ENCODE data around the gene ACOXL. TPM values are rescaled to one million over a fixed set of nuclear protein-coding genes. Genes with fewer than 3 reads are reported as not detected.
A peak's percentile ranks its signal among the peaks of the same experiment; 100 is the strongest.

Gene ACOXL
- total and polyA plus RNA-seq, 3 experiments from 2014 or later = 0.27 TPM; not detected in 2

DNA sequence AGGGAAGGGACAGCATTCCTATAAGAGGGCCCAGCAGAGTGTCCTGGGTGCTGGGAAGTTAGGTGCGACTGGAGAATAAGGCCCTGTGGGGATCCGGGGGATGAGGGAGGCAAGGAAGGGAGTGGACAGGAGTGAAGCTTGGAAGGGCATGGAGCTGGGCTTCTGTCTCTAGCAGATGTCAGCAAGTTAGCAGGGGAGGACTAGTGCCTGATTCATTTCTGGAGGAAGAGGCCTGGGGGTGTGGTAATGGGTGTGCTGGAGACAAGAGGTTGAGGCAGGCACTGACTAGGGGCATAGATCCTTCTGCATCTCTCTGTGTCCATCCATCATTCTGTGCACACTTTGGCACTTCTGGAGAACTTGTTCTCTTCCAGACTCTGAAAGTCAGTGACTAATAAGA is 134.7 kb downstream of the ACOXL start:
- POLR2A ChIA-PET = no interaction called here
- no peak overlapping the region for H3K4me3 ChIP-seq (ENCODE audit: low read length)
- peak overlapping the region in 1 of 8 donors; percentile 15 for H3K27ac Mint-ChIP-seq
- H3K4me3 Mint-ChIP-seq = no peak overlapping the region
- H3K27ac ChIP-seq (ENCODE audit: low read depth, low read length) = no peak overlapping the region
- no peak for DNase-seq
- no peaks in the 10 kb centered on the region for H3K36me3 ChIP-seq (ENCODE audit: insufficient read depth, low read length)
- H3K27me3 Mint-ChIP-seq = peaks cover 0 to 2% of the 10 kb centered on the region in 2 donors
- peaks cover 14 to 24% (median 15%) of the 10 kb centered on the region in 3 donors for H3K4me1 Mint-ChIP-seq
- no peaks in the 10 kb centered on the region for H3K36me3 Mint-ChIP-seq
- H3K27me3 ChIP-seq (ENCODE audit: insufficient read depth, low read length, poor library complexity, severe bottlenecking) = no peaks in the 10 kb centered on the region
- no peaks in the 10 kb centered on the region for H3K9me3 ChIP-seq (ENCODE audit: low read length)
- H3K9me3 Mint-ChIP-seq = no peaks in the 10 kb centered on the region
- CTCF ChIA-PET = no interaction called here
- peaks cover 10% of the 10 kb centered on the region for H3K4me1 ChIP-seq (ENCODE audit: insufficient read depth, low read length)

DNA sequence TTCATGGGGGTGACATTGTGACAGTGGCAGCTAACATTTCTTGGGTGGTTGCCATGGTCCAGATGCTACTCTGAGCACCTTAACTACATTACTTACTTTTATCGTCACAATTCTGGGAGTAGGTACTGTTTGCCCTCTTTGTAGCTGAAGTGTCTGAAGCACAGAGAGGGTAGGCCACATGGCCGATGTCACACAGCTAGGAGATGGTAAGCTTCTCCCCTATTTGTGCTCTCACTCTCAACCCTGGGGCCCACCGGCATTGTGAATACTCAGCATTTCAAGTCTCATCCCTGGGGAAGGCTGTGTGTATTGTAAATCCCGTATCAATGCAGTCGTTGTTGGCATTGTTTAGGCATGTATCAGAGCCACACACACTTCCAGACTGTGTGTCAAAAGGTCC is 136.6 kb downstream of the ACOXL start:
- Histone ChIP-seq H3K4me3 (ENCODE audit: low read length) (no peak overlapping the region), H3K36me3 (ENCODE audit: insufficient read depth, low read length) (no peaks in the 10 kb centered on the region), H3K4me1 (ENCODE audit: insufficient read depth, low read length) (peaks cover 10% of the 10 kb centered on the region), H3K9me3 (ENCODE audit: low read length) (no peaks in the 10 kb centered on the region), H3K27me3 (ENCODE audit: insufficient read depth, low read length, poor library complexity, severe bottlenecking) (no peaks in the 10 kb centered on the region), H3K27ac (ENCODE audit: low read depth, low read length) (no peak overlapping the region)
- Mint-ChIP-seq H3K36me3 (no peaks in the 10 kb centered on the region), H3K27ac (no peak overlapping the region), H3K27me3 (peaks cover 0 to 2% of the 10 kb centered on the region in 2 donors), H3K4me1 (peaks cover 14 to 24% (median 15%) of the 10 kb centered on the region in 3 donors), H3K9me3 (no peaks in the 10 kb centered on the region), H3K4me3 (no peak overlapping the region)
- ChIA-PET POLR2A (no interaction called here), CTCF (interaction anchor here (0.9 kb wide), 1 partner anchor 8 kb away, joined by 3 read pairs; no protein-coding TSS in a partner anchor)
- DNase-seq = no peak

DNA sequence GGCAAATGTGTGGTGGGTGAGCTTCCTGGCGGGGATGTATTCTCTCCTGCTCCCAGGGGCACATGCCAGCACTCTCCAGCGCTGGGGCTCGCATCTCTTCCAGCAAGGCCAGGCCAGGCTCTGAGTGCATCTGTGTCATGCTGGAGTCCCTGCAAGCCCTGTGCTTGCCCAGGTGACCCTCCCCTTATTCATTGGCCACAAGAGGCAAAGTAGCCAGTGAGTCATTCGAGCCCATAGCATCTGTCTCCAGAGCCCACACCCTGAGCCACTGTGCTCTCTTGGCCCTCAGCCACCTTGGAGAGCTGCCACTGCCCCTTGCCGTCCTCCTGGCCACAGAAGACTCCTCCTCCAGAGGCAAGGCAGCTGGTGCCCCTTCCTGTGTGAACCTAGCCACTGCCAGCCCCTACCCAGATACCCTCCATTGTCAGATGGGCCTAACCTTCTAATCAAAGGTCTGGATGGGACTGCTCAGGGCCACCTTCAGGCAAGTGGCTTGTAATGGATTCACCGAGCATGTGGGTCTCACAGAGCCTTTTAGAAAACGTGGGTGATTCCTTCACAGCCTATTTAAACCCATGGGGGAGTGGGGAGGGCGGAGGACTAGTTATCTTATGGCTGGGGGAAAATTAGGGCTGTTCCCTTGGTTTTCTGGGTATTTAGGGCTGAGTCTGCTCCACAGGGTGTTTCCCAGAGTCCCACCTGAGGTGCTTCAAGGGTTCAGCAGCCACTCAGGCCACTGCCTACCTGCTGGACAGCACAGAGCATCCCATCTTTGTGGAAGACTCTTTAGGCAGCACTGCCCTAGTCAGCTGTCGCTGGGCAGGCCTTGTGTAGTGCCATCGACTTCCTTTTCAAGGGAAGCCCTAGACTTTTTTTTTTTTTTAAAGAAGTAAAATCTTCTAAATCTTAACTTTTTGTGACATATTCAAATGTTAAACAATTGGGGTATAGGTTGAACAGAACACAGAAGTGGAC is 137.4 kb downstream of the ACOXL start:
- peaks cover 0 to 2% of the 10 kb centered on the region in 2 donors for H3K27me3 Mint-ChIP-seq
- no peaks in the 10 kb centered on the region for H3K36me3 ChIP-seq (ENCODE audit: insufficient read depth, low read length)
- peaks cover 14 to 23% (median 15%) of the 10 kb centered on the region in 3 donors for H3K4me1 Mint-ChIP-seq
- H3K4me1 ChIP-seq (ENCODE audit: insufficient read depth, low read length) = peaks cover 10% of the 10 kb centered on the region
- no peaks in the 10 kb centered on the region for H3K36me3 Mint-ChIP-seq
- H3K9me3 Mint-ChIP-seq = no peaks in the 10 kb centered on the region
- H3K9me3 ChIP-seq (ENCODE audit: low read length) = no peaks in the 10 kb centered on the region
- no peak overlapping the region for H3K4me3 ChIP-seq (ENCODE audit: low read length)
- DNase-seq = no peak
- ChIA-PET POLR2A (no interaction called here), CTCF (interaction anchor here (0.9 kb wide), 1 partner anchor 9 kb away, joined by 3 read pairs; no protein-coding TSS in a partner anchor)
- peak overlapping the region in 1 of 8 donors; percentile 39 for H3K27ac Mint-ChIP-seq
- H3K4me3 Mint-ChIP-seq = no peak overlapping the region
- no peaks in the 10 kb centered on the region for H3K27me3 ChIP-seq (ENCODE audit: insufficient read depth, low read length, poor library complexity, severe bottlenecking)
- no peak overlapping the region for H3K27ac ChIP-seq (ENCODE audit: low read depth, low read length)

DNA sequence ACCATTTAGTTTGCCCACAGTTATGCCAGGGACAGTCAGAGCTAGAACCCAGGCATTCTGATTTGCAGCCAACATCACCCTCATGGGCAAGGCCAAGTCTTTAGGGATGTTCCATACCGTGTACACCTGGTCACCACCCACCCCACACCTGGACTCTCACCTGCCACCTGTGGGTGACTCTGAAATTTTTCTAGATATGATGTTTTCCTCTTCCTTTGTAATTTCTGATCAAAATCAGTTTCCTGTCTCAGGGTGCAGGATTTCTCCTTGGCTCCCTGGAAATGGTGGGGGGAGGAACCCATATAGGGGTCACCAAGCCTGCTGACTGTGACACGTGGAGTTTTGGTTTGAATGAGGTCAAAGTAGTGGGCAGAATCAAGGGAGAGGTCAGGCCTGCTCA is 138.2 kb downstream of the ACOXL start:
- ChIA-PET CTCF (interaction anchor here (1.3 kb wide), 1 partner anchor 8 kb away, joined by 3 read pairs; no protein-coding TSS in a partner anchor), POLR2A (no interaction called here)
- Mint-ChIP-seq H3K4me1 (peaks cover 8 to 16% (median 8%) of the 10 kb centered on the region in 3 donors), H3K27me3 (peaks cover 0 to 2% of the 10 kb centered on the region in 2 donors), H3K36me3 (no peaks in the 10 kb centered on the region), H3K27ac (no peak overlapping the region), H3K9me3 (no peaks in the 10 kb centered on the region), H3K4me3 (no peak overlapping the region)
- Histone ChIP-seq H3K27me3 (ENCODE audit: insufficient read depth, low read length, poor library complexity, severe bottlenecking) (no peaks in the 10 kb centered on the region), H3K9me3 (ENCODE audit: low read length) (no peaks in the 10 kb centered on the region), H3K27ac (ENCODE audit: low read depth, low read length) (no peak overlapping the region), H3K36me3 (ENCODE audit: insufficient read depth, low read length) (no peaks in the 10 kb centered on the region), H3K4me3 (ENCODE audit: low read length) (no peak overlapping the region), H3K4me1 (ENCODE audit: insufficient read depth, low read length) (peaks cover 3% of the 10 kb centered on the region)
- no peak for DNase-seq

DNA sequence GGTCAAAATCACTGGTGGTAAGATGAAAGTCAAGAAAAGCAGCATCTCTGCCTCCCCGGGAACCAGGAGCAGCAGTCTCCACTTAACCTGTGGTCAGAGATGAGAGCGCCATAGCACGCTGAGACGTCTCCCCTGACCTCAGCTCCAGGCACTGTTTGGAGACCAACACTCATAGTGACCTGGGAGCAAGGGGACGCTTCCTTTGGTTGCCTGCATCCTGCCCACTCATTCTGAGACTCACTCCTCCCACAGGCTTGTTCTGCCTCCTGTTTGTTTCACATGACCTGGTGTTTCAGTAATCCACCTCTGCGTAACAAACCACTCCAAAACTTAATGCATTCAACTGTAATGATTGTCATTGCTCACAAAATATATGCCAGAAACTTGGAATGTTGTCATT is 139.3 kb downstream of the ACOXL start:
- H3K27me3 Mint-ChIP-seq = peaks cover 0 to 2% of the 10 kb centered on the region in 2 donors
- peaks cover 0 to 5% (median 1%) of the 10 kb centered on the region in 3 donors for H3K4me1 Mint-ChIP-seq
- H3K36me3 ChIP-seq (ENCODE audit: insufficient read depth, low read length) = no peaks in the 10 kb centered on the region
- H3K27ac Mint-ChIP-seq = no peak overlapping the region
- ChIA-PET CTCF (interaction anchor here (1.3 to 1.4 kb wide), 2 partner anchors 9 to 16 kb away, joined by 3 read pairs; no protein-coding TSS in a partner anchor), POLR2A (no interaction called here)
- no peaks in the 10 kb centered on the region for H3K9me3 Mint-ChIP-seq
- H3K4me3 Mint-ChIP-seq = no peak overlapping the region
- H3K27me3 ChIP-seq (ENCODE audit: insufficient read depth, low read length, poor library complexity, severe bottlenecking) = no peaks in the 10 kb centered on the region
- H3K4me3 ChIP-seq (ENCODE audit: low read length) = no peak overlapping the region
- no peak for DNase-seq
- no peaks in the 10 kb centered on the region for H3K4me1 ChIP-seq (ENCODE audit: insufficient read depth, low read length)
- H3K9me3 ChIP-seq (ENCODE audit: low read length) = no peaks in the 10 kb centered on the region
- H3K27ac ChIP-seq (ENCODE audit: low read depth, low read length) = no peak overlapping the region
- no peaks in the 10 kb centered on the region for H3K36me3 Mint-ChIP-seq

DNA sequence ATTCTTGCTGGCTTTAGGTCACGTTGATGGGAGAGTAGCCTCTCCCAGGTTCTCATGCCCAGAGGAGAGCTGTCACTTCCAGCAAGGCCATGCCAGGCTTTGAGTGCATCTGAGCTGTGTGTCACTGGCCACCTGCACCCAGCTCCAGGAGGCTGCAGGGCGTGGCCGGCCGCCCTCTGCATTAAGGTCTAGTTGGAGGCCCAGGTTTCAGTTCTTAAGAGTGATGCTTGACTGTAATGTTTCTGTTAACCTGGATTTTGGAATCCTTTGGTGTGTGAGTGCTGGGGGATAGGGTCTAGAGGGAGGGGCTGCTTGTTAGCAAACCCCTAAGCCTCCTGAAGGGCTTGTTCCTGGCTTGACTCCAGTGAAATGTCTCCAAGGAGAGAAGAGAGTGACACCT is 140.1 kb downstream of the ACOXL start:
- Histone ChIP-seq H3K9me3 (ENCODE audit: low read length) (no peaks in the 10 kb centered on the region), H3K27ac (ENCODE audit: low read depth, low read length) (no peak overlapping the region), H3K4me3 (ENCODE audit: low read length) (no peak overlapping the region), H3K4me1 (ENCODE audit: insufficient read depth, low read length) (peaks cover 8% of the 10 kb centered on the region), H3K27me3 (ENCODE audit: insufficient read depth, low read length, poor library complexity, severe bottlenecking) (no peaks in the 10 kb centered on the region), H3K36me3 (ENCODE audit: insufficient read depth, low read length) (no peaks in the 10 kb centered on the region)
- Mint-ChIP-seq H3K4me1 (peaks cover 0 to 6% (median 3%) of the 10 kb centered on the region in 3 donors), H3K36me3 (no peaks in the 10 kb centered on the region), H3K27me3 (peaks cover 0 to 2% of the 10 kb centered on the region in 2 donors), H3K27ac (no peak overlapping the region), H3K9me3 (no peaks in the 10 kb centered on the region), H3K4me3 (no peak overlapping the region)
- CTCF ChIA-PET = interaction anchor here (1.4 kb wide), 1 partner anchor 17 kb away, joined by 3 read pairs; no protein-coding TSS in a partner anchor
- POLR2A ChIA-PET = no interaction called here
- no peak for DNase-seq

DNA sequence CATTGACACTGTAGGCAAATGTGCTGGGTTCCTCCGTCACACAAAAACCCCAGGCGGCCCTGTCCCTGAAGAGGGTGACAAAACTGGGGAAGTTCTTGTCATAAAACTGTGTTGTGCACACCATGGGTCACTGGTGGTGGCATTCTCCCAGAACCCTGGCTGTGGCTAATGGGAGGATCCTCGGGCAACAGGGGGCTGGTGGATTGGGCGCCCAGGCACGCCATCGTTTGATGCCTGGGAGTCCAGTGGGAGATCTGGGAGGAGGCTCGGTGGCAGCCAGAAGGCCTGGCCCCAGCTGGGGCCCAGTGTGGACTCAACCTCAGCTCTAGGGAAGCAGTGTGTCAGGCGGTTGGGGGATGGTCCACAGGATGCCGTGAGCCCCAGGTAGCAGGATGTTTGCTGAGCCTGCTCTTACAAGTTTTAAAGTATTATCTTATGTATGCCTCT is 140.7 kb downstream of the ACOXL start:
- no peaks in the 10 kb centered on the region for H3K27me3 ChIP-seq (ENCODE audit: insufficient read depth, low read length, poor library complexity, severe bottlenecking)
- POLR2A ChIA-PET = no interaction called here
- H3K27me3 Mint-ChIP-seq = peaks cover 1 to 2% of the 10 kb centered on the region in 2 donors
- H3K36me3 ChIP-seq (ENCODE audit: insufficient read depth, low read length) = no peaks in the 10 kb centered on the region
- peaks cover 0 to 2% (median 0%) of the 10 kb centered on the region in 5 donors for H3K9me3 Mint-ChIP-seq
- H3K4me3 Mint-ChIP-seq = no peak overlapping the region
- H3K27ac ChIP-seq (ENCODE audit: low read depth, low read length) = no peak overlapping the region
- H3K36me3 Mint-ChIP-seq = peaks cover 0 to 1% (median 0%) of the 10 kb centered on the region in 3 donors
- CTCF ChIA-PET = no interaction called here
- peaks cover 0 to 6% (median 3%) of the 10 kb centered on the region in 3 donors for H3K4me1 Mint-ChIP-seq
- no peak for DNase-seq
- H3K4me3 ChIP-seq (ENCODE audit: low read length) = no peak overlapping the region
- H3K27ac Mint-ChIP-seq = no peak overlapping the region
- peaks cover 8% of the 10 kb centered on the region for H3K4me1 ChIP-seq (ENCODE audit: insufficient read depth, low read length)
- H3K9me3 ChIP-seq (ENCODE audit: low read length) = no peaks in the 10 kb centered on the region

Data from CD8-positive, alpha-beta memory T cell (primary cell).